H9 (cell line): ENCODE results near the gene LAX1. TPM values are rescaled to one million over a fixed set of nuclear protein-coding genes. Genes with fewer than 3 reads are reported as not detected.

Experiments used
- DNase-seq: peaks from one replicate; pipeline ENCODE4 v3.0.0-alpha.2; 2017
- H2AFZ ChIP-seq: one replicate; pipeline ENCODE4 v1.6.1; 2013; ENCODE audit warnings: mild to moderate bottlenecking, low read length, control low read depth, moderate library complexity
- H2AK5ac ChIP-seq: 2 replicates; pipeline ENCODE4 v1.6.1; 2013; ENCODE audit warnings: low read length, control low read depth, mixed read lengths; ENCODE audit not compliant: insufficient read length
- H2BK120ac ChIP-seq: one replicate; pipeline ENCODE4 v1.6.1; 2013; ENCODE audit warnings: low read depth, mild to moderate bottlenecking, low read length, control low read depth, inconsistent platforms; ENCODE audit not compliant: poor library complexity, severe bottlenecking
- H2BK12ac ChIP-seq: 2 replicates; pipeline ENCODE4 v1.6.1; 2013; ENCODE audit warnings: low read length, control low read depth, mixed read lengths, low read depth; ENCODE audit not compliant: insufficient read length
- H2BK15ac ChIP-seq: 2 replicates; pipeline ENCODE4 v1.6.1; 2013; ENCODE audit warnings: low read depth, low read length, control low read depth
- H2BK20ac ChIP-seq: one replicate; pipeline ENCODE4 v1.6.1; 2013; ENCODE audit warnings: low read depth, mild to moderate bottlenecking, low read length, control low read depth, inconsistent platforms; ENCODE audit not compliant: poor library complexity, severe bottlenecking
- H2BK5ac ChIP-seq: 2 replicates; pipeline ENCODE4 v1.6.1; 2013; ENCODE audit warnings: low read length, control low read depth, mixed read lengths; ENCODE audit not compliant: insufficient read length
- H3K14ac ChIP-seq: 2 replicates; pipeline ENCODE4 v1.6.1; 2013; ENCODE audit warnings: low read length, control low read depth; ENCODE audit not compliant: insufficient read depth
- H3K18ac ChIP-seq: 2 replicates; pipeline ENCODE4 v1.6.1; 2013; ENCODE audit warnings: low read depth, mild to moderate bottlenecking, mixed read lengths, low read length, control low read depth; ENCODE audit not compliant: insufficient read length
- H3K23ac ChIP-seq: 2 replicates; pipeline ENCODE4 v1.6.1; 2013; ENCODE audit warnings: low read length, control low read depth, mixed read lengths, low read depth; ENCODE audit not compliant: insufficient read length
- H3K23me2 ChIP-seq: 2 replicates; pipeline ENCODE4 v1.6.1; 2013; ENCODE audit warnings: low read depth, mild to moderate bottlenecking, mixed read lengths, low read length, control low read depth; ENCODE audit not compliant: insufficient read length, poor library complexity, severe bottlenecking
- H3K27ac ChIP-seq: 2 replicates; pipeline ENCODE4 v1.5.1; 2013; ENCODE audit warnings: low read length, control low read depth, mixed read lengths, low read depth; ENCODE audit not compliant: insufficient read length
- H3K27me3 ChIP-seq: 2 replicates; pipeline ENCODE4 v1.6.1; 2013; ENCODE audit warnings: low read length, control low read depth, inconsistent platforms; ENCODE audit not compliant: insufficient read depth
- H3K4ac ChIP-seq: 2 replicates; pipeline ENCODE4 v1.6.1; 2013; ENCODE audit warnings: low read depth, mild to moderate bottlenecking, control low read depth, inconsistent platforms, low read length, moderate library complexity
- H3K4me1 ChIP-seq: 2 replicates; pipeline ENCODE4 v1.6.1; 2013; ENCODE audit warnings: low read length, control low read depth, inconsistent platforms; ENCODE audit not compliant: insufficient read depth
- H3K4me2 ChIP-seq: 2 replicates; pipeline ENCODE4 v1.6.1; 2013; ENCODE audit warnings: low read length, control low read depth, mixed read lengths; ENCODE audit not compliant: insufficient read length, insufficient read depth
- H3K56ac ChIP-seq: 2 replicates; pipeline ENCODE4 v1.6.1; 2013; ENCODE audit warnings: low read depth, mild to moderate bottlenecking, mixed read lengths, low read length, control low read depth; ENCODE audit not compliant: insufficient read length
- H3K79me1 ChIP-seq: 2 replicates; pipeline ENCODE4 v1.6.1; 2013; ENCODE audit warnings: low read depth, mild to moderate bottlenecking, moderate library complexity, low read length, control low read depth, inconsistent platforms; ENCODE audit not compliant: insufficient read depth, poor library complexity, severe bottlenecking
- H3K79me2 ChIP-seq: 2 replicates; pipeline ENCODE4 v1.6.1; 2013; ENCODE audit warnings: low read length, control low read depth, inconsistent platforms; ENCODE audit not compliant: insufficient read depth
- H3K9ac ChIP-seq: 2 replicates; pipeline ENCODE4 v1.6.1; 2013; ENCODE audit warnings: low read length, control low read depth, mixed read lengths; ENCODE audit not compliant: insufficient read length; ENCODE audit errors: extremely low read depth
- H3K9me3 ChIP-seq: one replicate; pipeline ENCODE4 v1.6.1; 2013; ENCODE audit warnings: low read depth, low read length, inconsistent platforms; ENCODE audit not compliant: control insufficient read depth
- H3T11ph ChIP-seq: one replicate; pipeline ENCODE4 v1.6.1; 2013; ENCODE audit warnings: mild to moderate bottlenecking, low read length, control low read depth, inconsistent platforms
- H4K20me1 ChIP-seq: one replicate; pipeline ENCODE4 v1.6.1; 2013; ENCODE audit not compliant: control insufficient read depth, insufficient read length, insufficient read depth
- H4K5ac ChIP-seq: 2 replicates; pipeline ENCODE4 v1.6.1; 2013; ENCODE audit warnings: low read depth, mild to moderate bottlenecking, mixed read lengths, low read length, control low read depth; ENCODE audit not compliant: insufficient read length
- H4K8ac ChIP-seq: replicated peaks from 2 replicates; pipeline ENCODE4 v1.6.1; 2013; ENCODE audit warnings: low read length, control low read depth, mixed read lengths, low read depth; ENCODE audit not compliant: insufficient read length
- H4K91ac ChIP-seq: 2 replicates; pipeline ENCODE4 v1.6.1; 2013; ENCODE audit warnings: low read depth, mild to moderate bottlenecking, moderate library complexity, mixed read lengths, low read length, control low read depth; ENCODE audit not compliant: insufficient read length
- H3K27ac Mint-ChIP-seq, 3 experiments: 2 replicates in 2 of 3; 3 replicates in 1 of 3; pipeline ENCODE4 v1.8.0; 2020 to 2021; ENCODE audit warnings: mixed read lengths in 3 of 3, mild to moderate bottlenecking in 1 of 3, moderate library complexity in 1 of 3
- H3K27me3 Mint-ChIP-seq: 2 replicates; pipeline ENCODE4 v1.8.0; 2021; ENCODE audit warnings: low read depth, mild to moderate bottlenecking, moderate library complexity, mixed read lengths
- H3K36me3 Mint-ChIP-seq, 3 experiments: 2 replicates in 2 of 3; 3 replicates in 1 of 3; pipeline ENCODE4 v1.8.0; 2020 to 2021; ENCODE audit warnings: low read depth in 3 of 3, mixed read lengths in 3 of 3; ENCODE audit not compliant: insufficient read depth in 1 of 3
- H3K4me1 Mint-ChIP-seq, 2 experiments: 2 replicates each; pipeline ENCODE4 v1.8.0; 2020; ENCODE audit warnings: mixed read lengths in 2 of 2
- H3K4me3 Mint-ChIP-seq, 2 experiments: 2 replicates in 1 of 2; 3 replicates in 1 of 2; pipeline ENCODE4 v1.8.0; 2020 to 2021; ENCODE audit warnings: mild to moderate bottlenecking in 2 of 2, mixed read lengths in 2 of 2, moderate library complexity in 1 of 2
- H3K9me3 Mint-ChIP-seq, 2 experiments: 2 replicates in 1 of 2; 3 replicates in 1 of 2; pipeline ENCODE4 v1.8.0; 2020; ENCODE audit warnings: mild to moderate bottlenecking in 2 of 2, mixed read lengths in 2 of 2, moderate library complexity in 1 of 2
- WGBS: extraction: QIAGEN DNeasy Blood & Tissue Kit; methylation state at CpG from one replicate; pipeline ENCODE4 v1.1.7; 2013; ENCODE audit warnings: missing lambda C conversion rate, low lambda C conversion rate, mixed read lengths; ENCODE audit not compliant: insufficient read length; ENCODE audit errors: extremely low coverage; 5-methylcytosine and 5-hydroxymethylcytosine counted together
- total RNA-seq: library from RNA; stranded (reverse); gene quantifications from 2 replicates; pipeline ENCODE4 v1.2.1, GENCODE V29; 2021
- TF ChIP-seq, protein P1 (sequence below): fragments of 200-600 bp; sonication (generic); conservative IDR thresholded peaks from 3 replicates; pipeline ENCODE4 v1.8.0; 2021; ENCODE audit warnings: antibody characterized with exemption, mild to moderate bottlenecking

The LAX1 gene
- total RNA-seq, 1 experiment from 2014 or later = not detected

GRCh38 chr1:203807196-203807595 is 42.2 kb downstream of the LAX1 start:
- Histone ChIP-seq H3K18ac (no peak overlapping the region), H4K91ac (no peak overlapping the region), H3K23ac (no peak overlapping the region), H4K8ac (no peak overlapping the region), H2AK5ac (no peak overlapping the region), H4K5ac (no peak overlapping the region), H3K4me1 (no peaks in the 10 kb centered on the region), H2BK20ac (no peak overlapping the region), H2BK12ac (no peak overlapping the region), H2BK15ac (no peak overlapping the region), H2BK120ac (no peak overlapping the region), H2AFZ (no peak overlapping the region), H3K27me3 (no peaks in the 10 kb centered on the region), H3T11ph (no peak overlapping the region), H3K79me2 (peaks cover 3% of the 10 kb centered on the region; the same call in 1 of the 2 replicates), H3K9me3 (no peaks in the 10 kb centered on the region), H3K14ac (no peak overlapping the region), H3K9ac (no peak overlapping the region), H3K4me2 (no peak overlapping the region), H3K79me1 (no peaks in the 10 kb centered on the region), H3K27ac (no peak overlapping the region), H3K56ac (no peak overlapping the region), H3K23me2 (no peaks in the 10 kb centered on the region), H2BK5ac (no peak overlapping the region), H3K4ac (no peak overlapping the region), H4K20me1 (no peaks in the 10 kb centered on the region)
- no peaks in the 10 kb centered on the region for H3K27me3 Mint-ChIP-seq
- no peak overlapping the region for H3K27ac Mint-ChIP-seq
- no peak for DNase-seq
- no peaks in the 10 kb centered on the region for H3K9me3 Mint-ChIP-seq
- H3K4me1 Mint-ChIP-seq = peaks cover 3% of the 10 kb centered on the region in 2 experiments
- H3K4me3 Mint-ChIP-seq = no peak overlapping the region
- peaks cover 32 to 69% (median 60%) of the 10 kb centered on the region in 3 experiments; a peak in 6 of 7 replicates for H3K36me3 Mint-ChIP-seq
- WGBS = no CpG with 5 or more reads among the region's 2 CpGs
- TF ChIP-seq, protein P1, sequence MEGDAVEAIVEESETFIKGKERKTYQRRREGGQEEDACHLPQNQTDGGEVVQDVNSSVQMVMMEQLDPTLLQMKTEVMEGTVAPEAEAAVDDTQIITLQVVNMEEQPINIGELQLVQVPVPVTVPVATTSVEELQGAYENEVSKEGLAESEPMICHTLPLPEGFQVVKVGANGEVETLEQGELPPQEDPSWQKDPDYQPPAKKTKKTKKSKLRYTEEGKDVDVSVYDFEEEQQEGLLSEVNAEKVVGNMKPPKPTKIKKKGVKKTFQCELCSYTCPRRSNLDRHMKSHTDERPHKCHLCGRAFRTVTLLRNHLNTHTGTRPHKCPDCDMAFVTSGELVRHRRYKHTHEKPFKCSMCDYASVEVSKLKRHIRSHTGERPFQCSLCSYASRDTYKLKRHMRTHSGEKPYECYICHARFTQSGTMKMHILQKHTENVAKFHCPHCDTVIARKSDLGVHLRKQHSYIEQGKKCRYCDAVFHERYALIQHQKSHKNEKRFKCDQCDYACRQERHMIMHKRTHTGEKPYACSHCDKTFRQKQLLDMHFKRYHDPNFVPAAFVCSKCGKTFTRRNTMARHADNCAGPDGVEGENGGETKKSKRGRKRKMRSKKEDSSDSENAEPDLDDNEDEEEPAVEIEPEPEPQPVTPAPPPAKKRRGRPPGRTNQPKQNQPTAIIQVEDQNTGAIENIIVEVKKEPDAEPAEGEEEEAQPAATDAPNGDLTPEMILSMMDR = no peak
